ENCODE data around the gene MRPL54.

Gene MRPL54

DNA sequence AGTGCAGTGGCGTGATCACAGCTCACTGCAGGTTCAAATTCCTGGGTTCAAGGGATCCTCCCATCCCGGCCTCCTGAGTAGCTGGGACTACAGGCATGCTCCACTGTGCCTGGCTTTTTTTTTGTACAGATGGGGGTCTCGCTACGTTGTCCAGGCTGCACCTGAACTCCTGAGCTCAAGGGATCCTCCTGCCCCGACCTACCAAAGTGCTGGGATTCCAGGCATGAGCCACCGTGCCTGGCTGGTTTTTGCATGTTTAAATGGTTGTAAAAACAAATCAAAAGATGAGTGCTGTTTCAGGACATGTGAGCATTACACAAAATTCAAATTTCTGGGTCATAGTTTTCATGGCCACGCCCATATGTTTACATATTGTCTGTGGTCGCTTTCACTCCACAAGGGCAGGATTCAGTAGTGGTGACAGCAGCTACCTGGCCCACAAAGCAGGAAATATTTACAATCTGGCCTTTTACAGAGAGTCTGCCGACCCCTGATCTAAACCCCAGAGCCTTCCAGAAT lies 18.4 kb downstream of the MRPL54 start:
- Histone ChIP-seq H3K4me3 (ENCODE audit: low read length) (no peak overlapping the region), H3K23ac (ENCODE audit: low read length) (no peak overlapping the region)
- no CpG with 5 or more reads among the region's 9 CpGs for WGBS (ENCODE audit: extremely low coverage, insufficient coverage, low lambda C conversion rate)

DNA sequence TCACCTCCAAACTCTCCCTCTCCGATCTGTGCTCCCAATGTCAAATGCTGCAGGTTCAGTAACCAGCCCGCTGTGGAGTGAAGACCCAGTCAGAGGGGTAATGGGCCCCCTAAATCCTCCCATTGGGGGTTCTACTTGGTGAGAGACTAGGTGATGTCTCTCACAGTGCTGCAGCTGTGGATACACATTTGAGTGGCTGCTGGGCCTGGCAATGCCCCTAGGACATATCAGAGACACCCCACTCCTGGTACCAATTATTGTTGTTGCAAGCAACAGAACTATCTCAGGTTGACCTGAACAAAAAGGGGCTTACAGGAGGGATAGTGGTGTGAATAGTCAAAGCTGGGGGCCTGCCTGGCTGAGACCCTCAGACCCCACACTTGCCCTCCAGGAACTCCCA lies 19.1 kb downstream of the MRPL54 start:
- no CpG with 5 or more reads among the region's 2 CpGs for WGBS (ENCODE audit: extremely low coverage, insufficient coverage, low lambda C conversion rate)
- no peak overlapping the region for H3K27ac ChIP-seq (ENCODE audit: low read depth, low read length)
- no peak overlapping the region for H3K4me3 ChIP-seq (ENCODE audit: low read length)
- no peak overlapping the region for H3K56ac ChIP-seq (ENCODE audit: low read length)
- no peak overlapping the region for H4K5ac ChIP-seq (ENCODE audit: low read length)
- no peak overlapping the region for H3K18ac ChIP-seq (ENCODE audit: low read length)
- no peak overlapping the region for H3K9ac ChIP-seq (ENCODE audit: low read length)
- H3K23ac ChIP-seq (ENCODE audit: low read length): no peak overlapping the region
- H3K36me3 ChIP-seq (ENCODE audit: control insufficient read depth, insufficient read depth, low read length): no peaks in the 10 kb centered on the region
- no peaks in the 10 kb centered on the region for H3K79me1 ChIP-seq (ENCODE audit: low read length)
- H2BK5ac ChIP-seq (ENCODE audit: low read length): no peak overlapping the region
- no peak overlapping the region for H3K4ac ChIP-seq (ENCODE audit: low read depth, low read length)
- H2BK120ac ChIP-seq (ENCODE audit: low read depth, low read length): no peak overlapping the region
- no peaks in the 10 kb centered on the region for H3K79me2 ChIP-seq (ENCODE audit: control insufficient read depth, insufficient read depth, low read length)
- H2BK15ac ChIP-seq (replicated peaks; ENCODE audit: low read depth): no peak overlapping the region
- H4K8ac ChIP-seq (ENCODE audit: low read depth, low read length): no peak overlapping the region
- H2AK5ac ChIP-seq (ENCODE audit: low read length): no peak overlapping the region
- peaks cover 13% of the 10 kb centered on the region for H3K27me3 ChIP-seq (ENCODE audit: insufficient read depth, low read length, poor library complexity)
- H3K4me2 ChIP-seq (ENCODE audit: low read length): no peak overlapping the region
- no peaks in the 10 kb centered on the region for H3K4me1 ChIP-seq (ENCODE audit: control insufficient read depth, low read depth, low read length)
- DNase-seq: no peak

More for the DNA sequence above, 18.4 kb downstream of the MRPL54 start:
- no peak overlapping the region for H3K27ac ChIP-seq (ENCODE audit: low read depth, low read length)
- no peak overlapping the region for H3K4ac ChIP-seq (ENCODE audit: low read depth, low read length)
- H3K79me2 ChIP-seq (ENCODE audit: control insufficient read depth, insufficient read depth, low read length): no peaks in the 10 kb centered on the region
- H2BK120ac ChIP-seq (ENCODE audit: low read depth, low read length): no peak overlapping the region
- H4K5ac ChIP-seq (ENCODE audit: low read length): no peak overlapping the region
- no peak overlapping the region for H3K18ac ChIP-seq (ENCODE audit: low read length)
- no peaks in the 10 kb centered on the region for H3K36me3 ChIP-seq (ENCODE audit: control insufficient read depth, insufficient read depth, low read length)
- no peak overlapping the region for H3K56ac ChIP-seq (ENCODE audit: low read length)
- H2BK15ac ChIP-seq (replicated peaks; ENCODE audit: low read depth): no peak overlapping the region
- H3K9ac ChIP-seq (ENCODE audit: low read length): no peak overlapping the region
- H4K8ac ChIP-seq (ENCODE audit: low read depth, low read length): no peak overlapping the region
- no peak overlapping the region for H2AK5ac ChIP-seq (ENCODE audit: low read length)
- H3K4me1 ChIP-seq (ENCODE audit: control insufficient read depth, low read depth, low read length): no peaks in the 10 kb centered on the region
- H3K4me2 ChIP-seq (ENCODE audit: low read length): no peak overlapping the region
- DNase-seq: no peak
- H3K79me1 ChIP-seq (ENCODE audit: low read length): no peaks in the 10 kb centered on the region
- H3K27me3 ChIP-seq (ENCODE audit: insufficient read depth, low read length, poor library complexity): peaks cover 13% of the 10 kb centered on the region
- no peak overlapping the region for H2BK5ac ChIP-seq (ENCODE audit: low read length)

GRCh38 chr19:3782330-3782729 lies 19.8 kb downstream of the MRPL54 start:
- Histone ChIP-seq H3K23ac (ENCODE audit: low read length) (no peak overlapping the region), H4K8ac (ENCODE audit: low read depth, low read length) (no peak overlapping the region), H3K79me1 (ENCODE audit: low read length) (no peaks in the 10 kb centered on the region), H4K5ac (ENCODE audit: low read length) (no peak overlapping the region), H3K79me2 (ENCODE audit: control insufficient read depth, insufficient read depth, low read length) (no peaks in the 10 kb centered on the region), H3K4ac (ENCODE audit: low read depth, low read length) (no peak overlapping the region), H3K9ac (ENCODE audit: low read length) (no peak overlapping the region), H2BK15ac (replicated peaks; ENCODE audit: low read depth) (no peak overlapping the region), H3K18ac (ENCODE audit: low read length) (no peak overlapping the region), H3K27ac (ENCODE audit: low read depth, low read length) (no peak overlapping the region), H3K4me3 (ENCODE audit: low read length) (no peak overlapping the region), H3K4me2 (ENCODE audit: low read length) (no peak overlapping the region), H2AK5ac (ENCODE audit: low read length) (no peak overlapping the region), H2BK120ac (ENCODE audit: low read depth, low read length) (no peak overlapping the region), H3K27me3 (ENCODE audit: insufficient read depth, low read length, poor library complexity) (peaks cover 13% of the 10 kb centered on the region), H3K4me1 (ENCODE audit: control insufficient read depth, low read depth, low read length) (no peaks in the 10 kb centered on the region), H2BK5ac (ENCODE audit: low read length) (no peak overlapping the region), H3K36me3 (ENCODE audit: control insufficient read depth, insufficient read depth, low read length) (no peaks in the 10 kb centered on the region), H3K56ac (ENCODE audit: low read length) (no peak overlapping the region)
- WGBS (ENCODE audit: extremely low coverage, insufficient coverage, low lambda C conversion rate): no CpG with 5 or more reads among the region's 1 CpG
- no peak for DNase-seq

DNA sequence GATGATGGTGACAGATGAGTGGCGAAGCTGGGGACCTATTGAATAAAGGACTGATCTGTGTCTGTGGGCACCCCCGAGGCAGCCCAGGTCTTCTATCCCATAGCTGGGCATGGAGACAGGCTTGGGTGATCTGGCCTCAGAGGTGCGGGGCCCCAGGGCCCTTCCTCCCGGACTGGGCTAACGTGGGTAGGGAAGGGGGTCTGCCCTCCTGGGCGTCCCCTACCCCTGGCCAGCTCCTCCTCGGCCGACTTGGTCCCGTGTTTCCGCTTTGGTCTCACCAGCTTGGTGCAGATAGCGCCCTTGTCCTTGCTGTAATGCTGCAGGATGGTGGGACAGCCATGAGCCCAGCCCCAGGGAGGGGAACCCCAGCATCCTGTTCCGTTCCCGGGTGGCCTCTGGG lies 20.4 kb downstream of the MRPL54 start:
- Histone ChIP-seq H3K23ac (ENCODE audit: low read length) (no peak overlapping the region), H2BK120ac (ENCODE audit: low read depth, low read length) (no peak overlapping the region), H2BK5ac (ENCODE audit: low read length) (no peak overlapping the region), H3K9ac (ENCODE audit: low read length) (no peak overlapping the region), H4K8ac (ENCODE audit: low read depth, low read length) (no peak overlapping the region), H3K4me2 (ENCODE audit: low read length) (no peak overlapping the region), H4K5ac (ENCODE audit: low read length) (no peak overlapping the region), H3K18ac (ENCODE audit: low read length) (no peak overlapping the region), H3K27me3 (ENCODE audit: insufficient read depth, low read length, poor library complexity) (peaks cover 13% of the 10 kb centered on the region), H3K4me3 (ENCODE audit: low read length) (no peak overlapping the region), H2BK15ac (replicated peaks; ENCODE audit: low read depth) (no peak overlapping the region), H3K4ac (ENCODE audit: low read depth, low read length) (no peak overlapping the region), H3K36me3 (ENCODE audit: control insufficient read depth, insufficient read depth, low read length) (no peaks in the 10 kb centered on the region), H3K79me2 (ENCODE audit: control insufficient read depth, insufficient read depth, low read length) (no peaks in the 10 kb centered on the region), H3K27ac (ENCODE audit: low read depth, low read length) (no peak overlapping the region), H3K4me1 (ENCODE audit: control insufficient read depth, low read depth, low read length) (no peaks in the 10 kb centered on the region), H3K56ac (ENCODE audit: low read length) (no peak overlapping the region), H2AK5ac (ENCODE audit: low read length) (no peak overlapping the region), H3K79me1 (ENCODE audit: low read length) (no peaks in the 10 kb centered on the region)
- no peak for DNase-seq
- no CpG with 5 or more reads among the region's 13 CpGs for whole genome bisulfite sequencing (ENCODE audit: extremely low coverage, insufficient coverage, low lambda C conversion rate)

DNA sequence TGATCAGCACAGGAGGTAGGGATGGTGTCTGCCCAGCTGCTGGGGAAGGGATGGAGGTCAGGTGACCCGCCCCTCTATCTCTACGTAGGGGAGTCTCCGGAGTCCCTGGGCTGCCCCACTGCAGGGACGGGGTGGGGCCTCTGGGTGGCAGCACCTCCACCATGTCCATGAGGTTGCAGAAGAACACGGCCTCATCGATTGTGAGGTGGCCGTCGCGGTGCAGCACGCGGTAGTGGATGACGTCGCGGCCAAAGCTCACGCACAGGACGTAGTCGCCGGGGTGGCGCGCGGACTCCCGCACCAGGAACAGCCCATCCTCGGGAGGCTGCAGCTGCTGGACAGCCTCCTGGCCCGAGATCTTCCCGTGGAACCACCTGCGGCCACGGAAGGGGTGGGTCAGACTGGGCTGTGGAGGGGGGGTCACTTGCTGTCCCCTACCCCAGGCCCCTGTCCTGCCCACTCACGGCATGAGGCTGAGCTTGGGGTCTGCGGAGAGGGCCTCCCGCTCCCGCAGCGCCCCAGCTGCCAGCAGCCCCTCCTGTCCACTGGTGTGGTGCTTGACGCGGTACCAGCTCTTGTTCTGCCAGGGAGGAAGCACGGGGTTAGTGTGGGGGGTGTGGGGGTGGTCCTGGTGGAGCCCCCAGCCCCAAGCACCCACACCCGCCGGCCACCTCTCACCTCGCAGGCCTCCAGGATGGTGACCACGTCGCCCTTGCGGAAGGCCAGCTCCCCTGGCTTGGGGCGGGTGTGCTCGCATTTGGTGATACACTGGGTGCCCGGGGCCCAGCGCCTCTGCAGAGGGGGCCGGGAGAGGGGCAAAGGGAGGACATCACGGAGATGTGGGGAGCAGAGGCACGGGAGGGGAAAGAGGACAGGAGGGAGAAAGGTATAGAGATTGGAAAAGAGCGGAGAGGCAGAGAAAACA lies 21.4 kb downstream of the MRPL54 start:
- no peaks in the 10 kb centered on the region for H3K4me1 ChIP-seq (ENCODE audit: control insufficient read depth, low read depth, low read length)
- DNase-seq: peak; percentile 74
- WGBS (ENCODE audit: extremely low coverage, insufficient coverage, low lambda C conversion rate): no CpG with 5 or more reads among the region's 49 CpGs
- no peak overlapping the region for H3K56ac ChIP-seq (ENCODE audit: low read length)
- no peak overlapping the region for H4K5ac ChIP-seq (ENCODE audit: low read length)
- peaks cover 13% of the 10 kb centered on the region for H3K27me3 ChIP-seq (ENCODE audit: insufficient read depth, low read length, poor library complexity)
- H3K27ac ChIP-seq (ENCODE audit: low read depth, low read length): no peak overlapping the region
- H3K9ac ChIP-seq (ENCODE audit: low read length): no peak overlapping the region
- no peaks in the 10 kb centered on the region for H3K36me3 ChIP-seq (ENCODE audit: control insufficient read depth, insufficient read depth, low read length)
- no peak overlapping the region for H3K4ac ChIP-seq (ENCODE audit: low read depth, low read length)
- no peak overlapping the region for H2AK5ac ChIP-seq (ENCODE audit: low read length)
- no peaks in the 10 kb centered on the region for H3K79me2 ChIP-seq (ENCODE audit: control insufficient read depth, insufficient read depth, low read length)
- H2BK5ac ChIP-seq (ENCODE audit: low read length): no peak overlapping the region
- H3K4me3 ChIP-seq (ENCODE audit: low read length): no peak overlapping the region
- H3K23ac ChIP-seq (ENCODE audit: low read length): no peak overlapping the region
- H3K18ac ChIP-seq (ENCODE audit: low read length): no peak overlapping the region
- no peak overlapping the region for H3K4me2 ChIP-seq (ENCODE audit: low read length)
- no peak overlapping the region for H4K8ac ChIP-seq (ENCODE audit: low read depth, low read length)
- H2BK15ac ChIP-seq (replicated peaks; ENCODE audit: low read depth): no peak overlapping the region
- H3K79me1 ChIP-seq (ENCODE audit: low read length): no peaks in the 10 kb centered on the region
- H2BK120ac ChIP-seq (ENCODE audit: low read depth, low read length): no peak overlapping the region
